HG02642 (cell line): Measurements from ENCODE around the gene PCDHGB2.
"Not testable (repeated sequence)": the region's sequence is repeated elsewhere in the genome, so short reads cannot be mapped to it uniquely, and the experiment has no call there.

Experiments used
- ATAC-seq: cut with Tn5 transposase; IDR thresholded peaks from one replicate; pipeline ENCODE4 v1.9.1; 2021; ENCODE audit warnings: mild to moderate bottlenecking; ENCODE audit not compliant: unreplicated experiment, poor library complexity

PCDHGB2 gene

DNA sequence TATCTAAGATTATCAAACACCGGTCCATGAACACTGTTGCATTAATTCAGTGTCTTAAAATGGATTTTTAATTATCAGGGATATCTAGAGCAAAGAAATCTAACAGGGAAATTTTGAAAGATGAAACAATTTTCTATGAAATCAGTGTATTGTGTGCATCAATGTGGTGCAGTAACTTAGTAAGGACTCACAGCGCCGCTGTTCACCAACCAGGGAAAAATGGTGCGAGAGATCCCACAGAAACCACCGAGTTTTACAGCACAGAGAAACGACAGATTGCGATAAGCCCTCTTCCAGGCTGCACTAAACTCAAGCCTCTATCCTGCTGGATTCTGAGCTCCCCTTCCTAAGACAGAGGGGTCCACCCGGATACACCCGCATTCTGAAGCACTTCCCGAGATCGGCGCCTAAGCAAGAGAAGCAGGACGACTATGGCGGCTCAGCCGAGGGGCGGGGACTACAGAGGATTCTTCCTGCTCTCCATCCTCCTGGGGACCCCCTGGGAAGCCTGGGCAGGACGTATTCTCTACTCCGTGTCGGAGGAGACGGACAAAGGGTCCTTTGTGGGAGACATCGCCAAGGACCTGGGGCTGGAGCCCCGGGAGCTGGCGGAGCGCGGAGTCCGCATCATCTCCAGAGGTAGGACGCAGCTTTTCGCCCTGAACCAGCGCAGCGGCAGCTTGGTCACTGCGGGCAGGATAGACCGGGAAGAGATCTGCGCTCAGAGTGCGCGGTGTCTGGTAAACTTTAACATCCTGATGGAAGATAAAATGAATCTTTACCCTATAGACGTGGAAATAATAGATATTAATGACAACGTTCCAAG is 22.9 kb downstream of the PCDHGB2 start, which contains the start of gene PCDHGA7:
Gene PCDHGA7, plus strand, starts transcription at position 274 of the 826 bp plus-strand sequence. Its CDS starts 158 bp downstream, at position 432.
- ATAC-seq: no peak

DNA sequence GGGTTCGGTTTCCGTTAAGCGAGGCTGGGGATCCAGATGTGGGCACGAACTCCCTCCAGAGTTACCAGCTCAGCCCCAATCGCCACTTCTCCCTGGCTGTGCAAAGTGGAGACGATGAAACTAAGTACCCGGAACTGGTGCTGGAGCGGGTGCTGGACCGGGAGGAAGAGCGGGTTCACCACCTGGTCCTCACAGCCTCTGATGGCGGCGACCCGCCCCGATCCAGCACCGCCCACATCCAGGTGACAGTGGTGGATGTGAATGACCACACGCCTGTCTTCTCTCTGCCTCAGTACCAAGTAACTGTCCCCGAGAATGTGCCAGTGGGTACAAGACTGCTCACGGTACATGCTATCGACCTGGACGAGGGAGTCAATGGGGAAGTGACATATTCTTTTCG is 23.6 kb downstream of the PCDHGB2 start:
- no peak for ATAC-seq

DNA sequence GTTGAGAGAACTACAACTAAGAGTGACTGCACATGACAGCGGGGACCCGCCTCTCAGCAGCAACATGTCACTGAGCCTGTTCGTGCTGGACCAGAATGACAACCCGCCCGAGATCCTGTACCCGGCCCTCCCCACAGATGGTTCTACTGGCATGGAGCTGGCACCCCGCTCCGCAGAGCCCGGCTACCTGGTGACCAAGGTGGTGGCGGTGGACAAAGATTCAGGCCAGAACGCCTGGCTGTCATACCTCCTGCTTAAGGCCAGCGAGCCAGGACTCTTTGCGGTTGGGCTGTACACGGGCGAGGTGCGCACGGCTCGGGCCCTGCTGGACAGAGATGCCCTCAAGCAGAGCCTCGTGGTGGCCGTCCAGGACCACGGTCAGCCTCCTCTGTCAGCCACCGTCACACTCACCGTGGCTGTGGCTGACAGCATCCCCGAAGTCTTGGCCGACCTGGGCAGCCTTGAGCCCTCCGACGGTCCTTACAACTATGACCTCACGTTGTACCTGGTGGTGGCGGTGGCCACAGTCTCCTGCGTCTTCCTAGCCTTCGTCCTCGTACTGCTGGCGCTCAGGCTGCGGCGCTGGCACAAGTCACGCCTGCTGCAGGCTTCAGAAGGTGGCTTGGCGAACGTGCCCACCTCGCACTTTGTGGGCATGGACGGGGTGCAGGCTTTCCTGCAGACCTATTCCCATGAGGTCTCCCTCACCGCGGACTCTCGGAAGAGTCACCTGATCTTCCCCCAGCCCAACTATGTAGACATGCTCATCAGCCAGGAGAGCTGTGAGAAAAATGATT is 24.9 kb downstream of the PCDHGB2 start:
- no peak for ATAC-seq

DNA sequence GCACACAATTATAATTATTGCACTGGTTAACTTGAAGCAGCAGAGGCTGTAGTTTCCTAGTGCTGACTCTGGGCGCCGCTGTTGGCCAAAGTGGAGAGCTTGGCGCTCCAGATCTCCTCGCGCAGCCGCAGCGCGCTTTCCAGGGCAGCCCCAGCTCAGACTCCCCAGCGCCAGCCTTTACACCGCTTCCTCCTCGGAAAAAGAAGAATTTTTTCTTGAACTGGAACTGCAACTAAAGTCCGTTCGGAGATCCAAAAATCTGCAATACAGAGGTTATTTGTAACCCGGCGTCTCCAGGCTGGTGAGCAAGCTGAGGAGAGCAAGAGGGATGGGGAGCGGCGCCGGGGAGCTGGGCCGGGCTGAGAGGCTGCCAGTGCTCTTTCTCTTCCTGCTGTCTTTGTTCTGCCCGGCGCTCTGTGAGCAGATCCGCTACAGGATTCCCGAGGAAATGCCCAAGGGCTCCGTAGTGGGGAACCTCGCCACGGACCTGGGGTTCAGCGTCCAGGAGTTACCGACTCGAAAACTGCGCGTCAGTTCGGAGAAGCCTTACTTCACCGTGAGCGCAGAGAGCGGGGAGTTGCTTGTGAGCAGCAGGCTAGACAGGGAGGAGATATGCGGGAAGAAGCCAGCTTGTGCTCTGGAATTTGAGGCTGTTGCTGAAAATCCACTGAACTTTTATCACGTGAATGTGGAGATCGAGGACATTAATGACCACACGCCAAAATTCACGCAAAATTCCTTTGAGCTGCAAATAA is 27.9 kb downstream of the PCDHGB2 start, which contains the start of gene PCDHGB4:
Gene PCDHGB4, plus strand, starts transcription at position 142 of the 755 bp plus-strand sequence. Its CDS starts 187 bp downstream, at position 329.
- not testable (repeated sequence) for ATAC-seq

DNA sequence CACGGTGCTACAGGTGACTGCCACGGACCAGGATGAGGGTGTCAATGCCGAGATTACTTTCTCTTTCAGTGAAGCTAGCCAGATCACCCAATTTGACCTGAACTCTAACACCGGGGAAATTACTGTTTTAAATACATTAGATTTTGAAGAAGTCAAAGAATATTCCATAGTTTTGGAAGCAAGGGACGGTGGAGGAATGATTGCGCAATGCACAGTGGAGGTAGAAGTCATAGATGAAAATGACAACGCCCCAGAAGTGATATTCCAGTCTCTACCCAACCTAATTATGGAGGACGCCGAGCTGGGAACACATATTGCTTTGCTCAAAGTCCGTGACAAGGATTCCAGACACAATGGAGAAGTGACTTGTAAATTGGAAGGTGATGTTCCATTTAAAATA is 28.9 kb downstream of the PCDHGB2 start:
- ATAC-seq: no peak

DNA sequence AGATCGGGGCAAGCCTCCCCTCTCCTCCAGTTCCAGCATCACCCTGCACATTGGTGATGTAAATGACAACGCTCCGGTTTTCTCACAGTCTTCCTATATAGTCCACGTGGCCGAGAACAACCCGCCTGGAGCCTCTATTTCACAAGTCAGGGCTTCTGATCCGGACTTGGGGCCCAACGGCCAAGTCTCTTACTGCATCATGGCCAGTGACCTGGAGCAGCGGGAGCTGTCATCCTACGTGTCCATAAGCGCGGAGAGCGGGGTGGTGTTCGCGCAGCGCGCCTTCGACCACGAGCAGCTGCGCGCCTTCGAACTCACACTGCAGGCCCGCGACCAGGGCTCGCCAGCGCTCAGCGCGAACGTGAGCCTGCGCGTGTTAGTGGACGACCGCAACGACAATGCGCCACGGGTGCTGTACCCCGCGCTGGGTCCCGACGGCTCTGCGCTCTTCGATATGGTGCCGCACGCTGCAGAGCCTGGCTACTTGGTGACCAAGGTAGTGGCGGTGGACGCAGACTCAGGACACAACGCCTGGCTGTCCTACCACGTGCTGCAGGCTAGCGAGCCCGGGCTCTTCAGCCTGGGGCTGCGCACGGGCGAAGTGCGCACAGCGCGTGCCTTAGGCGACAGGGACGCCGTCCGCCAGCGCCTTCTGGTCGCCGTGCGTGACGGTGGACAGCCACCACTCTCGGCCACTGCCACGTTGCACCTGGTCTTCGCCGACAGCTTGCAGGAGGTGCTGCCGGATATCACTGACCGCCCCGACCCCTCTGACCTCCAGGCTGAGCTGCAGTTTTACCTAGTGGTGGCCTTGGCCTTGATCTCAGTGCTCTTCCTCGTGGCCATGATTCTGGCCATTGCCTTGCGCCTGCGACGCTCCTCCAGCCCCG is 29.6 kb downstream of the PCDHGB2 start:
- ATAC-seq: no peak

DNA sequence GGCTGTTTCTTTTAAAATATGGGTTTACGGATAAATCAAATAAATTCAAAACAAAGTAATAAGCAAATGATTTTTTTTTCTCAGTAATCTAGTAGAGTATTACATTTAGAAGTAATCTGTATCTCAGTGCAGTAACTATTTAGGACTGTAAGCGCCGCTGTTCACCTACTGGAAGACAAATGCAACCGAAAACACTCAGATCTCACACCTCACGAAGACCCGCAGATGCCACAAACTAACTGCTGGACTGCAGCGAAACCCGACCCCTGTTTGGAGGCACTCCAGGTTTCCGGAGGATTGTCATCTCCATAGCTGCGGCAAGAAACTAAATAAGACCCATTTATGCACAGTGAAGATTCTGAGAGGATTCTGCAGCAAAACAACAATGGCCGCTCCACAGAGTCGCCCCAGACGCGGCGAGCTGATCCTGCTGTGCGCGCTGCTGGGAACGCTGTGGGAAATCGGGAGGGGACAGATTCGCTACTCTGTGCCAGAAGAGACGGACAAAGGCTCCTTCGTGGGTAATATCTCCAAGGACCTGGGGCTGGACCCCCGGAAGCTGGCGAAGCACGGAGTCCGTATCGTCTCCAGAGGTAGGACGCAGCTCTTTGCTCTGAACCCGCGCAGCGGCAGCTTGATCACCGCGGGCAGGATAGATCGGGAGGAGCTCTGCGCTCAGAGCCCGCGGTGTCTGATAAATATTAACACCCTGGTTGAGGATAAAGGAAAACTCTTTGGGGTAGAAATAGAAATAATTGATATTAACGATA is 32.8 kb downstream of the PCDHGB2 start, which contains the start of gene PCDHGA8:
Gene PCDHGA8, plus strand, starts transcription at position 205 of the 770 bp plus-strand sequence. Its CDS starts 181 bp downstream, at position 386.
- no peak for ATAC-seq

DNA sequence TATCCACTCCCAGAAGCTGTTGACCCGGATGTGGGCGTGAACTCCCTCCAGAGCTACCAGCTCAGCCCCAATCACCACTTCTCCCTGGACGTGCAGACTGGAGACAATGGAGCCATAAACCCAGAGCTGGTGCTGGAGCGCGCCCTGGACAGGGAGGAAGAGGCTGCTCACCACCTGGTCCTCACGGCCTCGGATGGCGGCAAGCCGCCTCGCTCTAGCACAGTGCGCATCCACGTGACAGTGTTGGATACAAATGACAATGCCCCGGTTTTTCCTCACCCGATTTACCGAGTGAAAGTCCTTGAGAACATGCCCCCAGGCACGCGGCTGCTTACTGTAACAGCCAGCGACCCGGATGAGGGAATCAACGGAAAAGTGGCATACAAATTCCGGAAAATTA is 33.5 kb downstream of the PCDHGB2 start:
- no peak for ATAC-seq

DNA sequence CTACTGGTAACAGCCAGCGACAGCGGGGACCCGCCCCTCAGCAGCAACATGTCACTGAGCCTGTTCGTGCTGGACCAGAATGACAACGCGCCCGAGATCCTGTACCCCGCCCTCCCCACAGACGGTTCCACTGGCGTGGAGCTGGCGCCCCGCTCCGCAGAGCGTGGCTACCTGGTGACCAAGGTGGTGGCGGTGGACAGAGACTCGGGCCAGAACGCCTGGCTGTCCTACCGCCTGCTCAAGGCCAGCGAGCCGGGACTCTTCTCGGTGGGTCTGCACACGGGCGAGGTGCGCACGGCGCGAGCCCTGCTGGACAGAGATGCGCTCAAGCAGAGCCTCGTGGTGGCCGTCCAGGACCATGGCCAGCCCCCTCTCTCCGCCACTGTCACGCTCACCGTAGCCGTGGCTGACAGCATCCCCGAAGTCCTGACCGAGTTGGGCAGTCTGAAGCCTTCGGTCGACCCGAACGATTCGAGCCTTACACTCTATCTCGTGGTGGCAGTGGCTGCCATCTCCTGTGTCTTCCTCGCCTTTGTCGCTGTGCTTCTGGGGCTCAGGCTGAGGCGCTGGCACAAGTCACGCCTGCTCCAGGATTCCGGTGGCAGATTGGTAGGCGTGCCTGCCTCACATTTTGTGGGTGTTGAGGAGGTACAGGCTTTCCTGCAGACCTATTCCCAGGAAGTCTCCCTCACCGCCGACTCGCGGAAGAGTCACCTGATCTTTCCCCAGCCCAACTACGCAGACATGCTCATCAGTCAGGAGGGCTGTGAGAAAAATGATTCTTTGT is 34.8 kb downstream of the PCDHGB2 start:
- ATAC-seq: not testable (repeated sequence)

DNA sequence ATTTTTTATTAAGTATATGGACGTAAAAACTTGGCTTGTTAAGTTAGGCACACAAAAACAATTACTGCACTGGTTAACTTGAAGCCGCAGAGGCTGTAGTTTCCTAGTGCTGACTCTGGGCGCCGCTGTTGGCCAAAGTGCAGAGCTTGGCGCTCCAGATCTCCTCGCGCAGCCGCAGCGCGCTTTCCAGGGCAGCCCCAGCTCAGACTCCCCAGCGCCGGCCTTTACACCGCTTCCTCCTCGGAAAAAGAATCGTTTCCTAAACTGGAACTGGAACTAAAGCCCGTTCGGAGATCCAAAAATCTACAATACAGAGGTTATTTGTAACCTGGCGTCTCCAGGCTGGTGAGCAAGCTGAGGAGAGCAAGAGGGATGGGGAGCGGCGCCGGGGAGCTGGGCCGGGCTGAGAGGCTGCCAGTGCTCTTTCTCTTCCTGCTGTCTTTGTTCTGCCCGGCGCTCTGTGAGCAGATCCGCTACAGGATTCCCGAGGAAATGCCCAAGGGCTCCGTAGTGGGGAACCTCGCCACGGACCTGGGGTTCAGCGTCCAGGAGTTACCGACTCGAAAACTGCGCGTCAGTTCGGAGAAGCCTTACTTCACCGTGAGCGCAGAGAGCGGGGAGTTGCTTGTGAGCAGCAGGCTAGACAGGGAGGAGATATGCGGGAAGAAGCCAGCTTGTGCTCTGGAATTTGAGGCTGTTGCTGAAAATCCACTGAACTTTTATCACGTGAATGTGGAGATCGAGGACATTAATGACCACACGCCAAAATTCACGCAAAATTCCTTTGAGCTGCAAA is 38.2 kb downstream of the PCDHGB2 start, which contains the start of gene PCDHGB5:
Gene PCDHGB5, plus strand, starts transcription at position 192 of the 796 bp plus-strand sequence. Its CDS starts 181 bp downstream, at position 373.
- ATAC-seq: peak; percentile 97

DNA sequence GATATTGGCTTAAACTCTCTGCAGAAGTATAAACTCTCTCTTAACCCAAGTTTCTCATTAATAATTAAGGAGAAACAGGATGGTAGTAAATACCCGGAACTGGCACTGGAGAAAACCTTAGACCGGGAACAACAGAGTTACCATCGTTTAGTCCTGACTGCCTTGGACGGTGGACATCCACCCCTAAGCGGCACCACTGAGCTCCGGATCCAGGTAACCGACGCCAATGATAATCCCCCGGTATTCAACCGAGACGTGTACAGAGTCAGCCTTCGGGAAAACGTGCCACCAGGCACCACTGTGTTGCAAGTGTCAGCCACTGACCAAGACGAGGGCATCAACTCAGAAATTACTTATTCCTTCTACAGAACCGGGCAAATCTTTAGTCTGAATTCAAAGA is 38.8 kb downstream of the PCDHGB2 start:
- ATAC-seq: no peak

DNA sequence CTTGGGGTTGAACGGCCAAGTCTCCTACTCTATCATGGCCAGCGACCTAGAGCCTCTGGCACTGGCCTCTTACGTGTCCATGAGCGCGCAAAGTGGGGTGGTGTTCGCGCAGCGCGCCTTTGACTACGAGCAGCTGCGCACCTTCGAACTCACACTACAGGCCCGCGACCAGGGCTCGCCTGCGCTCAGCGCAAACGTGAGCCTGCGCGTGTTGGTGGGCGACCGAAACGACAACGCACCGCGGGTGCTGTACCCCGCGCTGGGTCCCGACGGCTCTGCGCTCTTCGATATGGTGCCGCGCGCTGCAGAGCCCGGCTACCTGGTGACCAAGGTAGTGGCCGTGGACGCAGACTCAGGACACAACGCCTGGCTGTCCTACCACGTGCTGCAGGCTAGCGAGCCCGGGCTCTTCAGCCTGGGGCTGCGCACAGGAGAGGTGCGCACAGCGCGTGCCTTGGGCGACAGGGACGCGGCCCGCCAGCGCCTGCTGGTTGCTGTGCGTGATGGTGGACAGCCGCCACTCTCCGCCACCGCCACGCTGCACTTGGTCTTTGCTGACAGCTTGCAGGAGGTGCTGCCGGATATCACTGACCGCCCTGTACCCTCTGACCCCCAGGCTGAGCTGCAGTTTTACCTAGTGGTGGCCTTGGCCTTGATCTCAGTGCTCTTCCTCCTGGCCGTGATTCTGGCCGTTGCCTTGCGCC is 39.9 kb downstream of the PCDHGB2 start:
- ATAC-seq: no peak

DNA sequence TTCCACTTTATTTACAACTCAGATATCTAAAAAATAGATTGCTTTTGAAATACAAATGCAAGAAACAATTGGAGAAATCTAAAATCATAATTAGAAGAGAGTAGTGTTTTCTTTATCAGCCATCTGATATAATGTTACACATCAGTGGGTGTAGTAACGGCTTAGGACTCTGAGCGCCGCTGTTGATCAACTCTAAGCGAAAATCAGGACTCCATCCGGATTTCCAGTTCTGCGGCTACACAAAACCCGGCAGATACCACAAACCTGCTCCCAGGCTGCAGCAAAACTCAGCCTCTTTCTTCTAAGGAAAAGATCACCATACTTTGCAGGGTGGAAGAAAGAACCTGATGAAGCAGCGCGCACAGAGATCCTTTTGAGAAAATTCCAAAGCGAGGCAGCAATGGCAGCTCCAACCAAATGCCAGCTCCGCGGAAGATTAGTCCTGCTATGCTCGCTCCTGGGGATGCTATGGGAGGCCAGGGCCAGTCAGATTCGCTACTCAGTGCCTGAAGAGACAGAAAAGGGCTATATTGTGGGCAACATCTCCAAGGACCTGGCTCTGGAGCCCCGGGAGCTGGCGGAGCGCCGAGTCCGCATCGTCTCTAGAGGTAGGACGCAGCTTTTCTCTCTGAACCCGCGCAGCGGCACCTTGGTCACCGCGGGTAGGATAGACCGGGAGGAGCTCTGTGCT is 42.9 kb downstream of the PCDHGB2 start, which contains the start of gene PCDHGA9:
Gene PCDHGA9, plus strand, starts transcription at position 226 of the 691 bp plus-strand sequence. Its CDS starts 175 bp downstream, at position 401.
- ATAC-seq: no peak

DNA sequence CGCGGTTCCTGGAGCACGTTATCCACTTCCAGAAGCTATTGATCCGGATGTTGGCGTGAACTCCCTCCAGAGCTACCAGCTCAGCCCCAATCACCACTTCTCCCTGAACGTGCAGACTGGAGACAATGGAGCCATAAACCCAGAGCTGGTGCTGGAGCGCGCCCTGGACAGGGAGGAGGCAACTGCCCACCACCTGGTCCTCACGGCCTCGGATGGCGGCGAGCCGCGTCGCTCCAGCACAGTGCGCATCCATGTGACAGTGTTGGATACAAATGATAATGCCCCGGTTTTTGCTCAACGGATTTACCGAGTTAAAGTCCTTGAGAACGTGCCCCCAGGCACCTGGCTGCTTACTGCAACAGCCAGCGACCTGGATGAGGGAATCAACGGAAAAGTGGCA is 43.6 kb downstream of the PCDHGB2 start:
- ATAC-seq: no peak

DNA sequence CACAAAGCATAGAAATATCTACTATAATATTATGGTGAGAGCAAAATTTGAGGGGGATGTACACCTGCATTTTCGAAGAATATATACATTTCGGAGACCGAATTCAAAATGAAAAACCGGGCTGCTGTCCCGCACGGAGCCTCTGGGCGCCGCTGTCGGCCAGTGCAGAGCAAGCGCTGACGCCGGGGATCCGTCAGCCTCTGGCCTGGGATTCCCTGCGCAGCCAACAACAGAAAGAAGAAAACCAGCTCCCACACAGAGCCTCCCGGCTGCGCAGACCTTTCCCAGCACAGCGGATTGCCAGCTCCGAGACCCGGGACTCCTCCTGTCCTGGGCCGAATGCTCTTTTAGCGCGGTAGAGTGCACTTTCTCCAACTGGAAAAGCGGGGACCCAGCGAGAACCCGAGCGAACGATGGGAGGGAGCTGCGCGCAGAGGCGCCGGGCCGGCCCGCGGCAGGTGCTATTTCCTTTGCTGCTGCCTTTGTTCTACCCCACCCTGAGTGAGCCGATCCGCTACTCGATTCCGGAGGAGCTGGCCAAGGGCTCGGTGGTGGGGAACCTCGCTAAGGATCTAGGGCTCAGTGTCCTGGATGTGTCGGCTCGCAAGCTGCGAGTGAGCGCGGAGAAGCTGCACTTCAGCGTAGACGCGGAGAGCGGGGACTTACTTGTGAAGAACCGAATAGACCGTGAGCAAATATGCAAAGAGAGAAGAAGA is 48.2 kb downstream of the PCDHGB2 start, which contains the start of gene PCDHGB6:
Gene PCDHGB6, plus strand, starts transcription at position 232 of the 716 bp plus-strand sequence. Its CDS starts 182 bp downstream, at position 414.
- peak; percentile 79 for ATAC-seq
